ENCODE results near the gene ABHD17A.
"Not testable (repeated sequence)": the region's sequence is repeated elsewhere in the genome, so short reads cannot be mapped to it uniquely, and the experiment has no call there.

GRCh38 chr19:1877280-1877660 lies 8.0 kb downstream of the ABHD17A start:
- TF ChIP-seq CTCF (IDR thresholded peaks at IDR 0.05 in 8 of 11, conservative IDR thresholded peaks at IDR 0.05 in 3 of 11); POLR2A (IDR thresholded peaks at IDR 0.05): not testable (repeated sequence)

Measured in spleen (tissue), 7 donors.